Left ventricle myocardium inferior (tissue), 1 donor: ENCODE results near the gene ZCCHC13. TPM values are rescaled to one million over a fixed set of nuclear protein-coding genes. Genes with fewer than 3 reads are reported as not detected.

Source experiments
- DNase-seq: peaks from one replicate; pipeline ENCODE4 v3.0.0-alpha.2; 2020
- H3K27ac ChIP-seq: fragments of 200-600 bp; replicated peaks from 2 replicates; pipeline ENCODE4 v1.8.0; 2021
- H3K27me3 ChIP-seq: fragments of 200-600 bp; 2 replicates; pipeline ENCODE4 v1.8.0; 2021; ENCODE audit warnings: low read depth
- H3K36me3 ChIP-seq: fragments of 200-600 bp; 2 replicates; pipeline ENCODE4 v1.8.0; 2021
- H3K4me1 ChIP-seq: fragments of 200-600 bp; 2 replicates; pipeline ENCODE4 v1.8.0; 2021
- H3K4me3 ChIP-seq: fragments of 200-600 bp; 2 replicates; pipeline ENCODE4 v1.8.0; 2021; ENCODE audit warnings: mild to moderate bottlenecking, moderate library complexity
- H3K9me3 ChIP-seq: fragments of 200-600 bp; replicated peaks from 2 replicates; pipeline ENCODE4 v1.8.0; 2021
- intact Hi-C: fragments of 100-400 bp; cut with micrococcal nuclease; formaldehyde crosslinking; loops from one replicate; pipeline ENCODE4 v1.11.0; 2022
- microRNA-seq: library from miRNA; unstranded; fragments of <30 nt; microRNA quantifications from one replicate; pipeline ENCODE4 v1.2.0, GENCODE V29; 2020
- total RNA-seq: library from RNA; stranded (reverse); fragmentation: NEBNext Ultra II Directional; extraction: Animal tissue kit (Norgen Biotek cat#: 25700); gene quantifications from one replicate; pipeline ENCODE4 v1.2.1, GENCODE V29; 2021
- TF ChIP-seq, protein P1 (sequence below): fragments of 200-600 bp; IDR thresholded peaks from 2 replicates; pipeline ENCODE4 v1.8.0; 2021; ENCODE audit warnings: antibody characterized with exemption, mild to moderate bottlenecking, borderline replicate concordance
- donor health status: DM: no; HTN: yes; CAD: no; lungs with severe emphysema.

Gene ZCCHC13
- total RNA-seq, 1 donor from 2014 or later = not detected

DNA sequence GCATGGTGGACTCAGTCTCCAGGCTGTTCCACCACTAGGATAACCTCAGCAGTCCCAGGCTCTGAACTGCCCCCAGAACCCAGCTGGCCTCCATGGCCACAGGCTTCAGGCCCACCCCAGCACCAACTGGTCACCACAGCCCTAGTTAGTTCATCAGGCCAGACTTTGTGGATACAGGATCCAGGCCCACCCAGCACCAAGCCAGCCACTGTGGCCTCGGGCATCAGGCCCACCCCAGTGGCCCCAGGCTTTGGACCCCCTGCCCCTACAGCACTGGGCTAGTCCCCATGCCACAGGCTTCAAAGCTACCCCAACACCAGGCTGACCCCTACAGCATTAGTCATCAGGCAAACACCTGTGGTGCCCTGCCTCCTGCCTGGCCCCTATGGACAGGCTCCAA, 50.0 kb downstream of the ZCCHC13 start:
- Histone ChIP-seq H3K4me3 (no peak overlapping the region), H3K36me3 (no peaks in the 10 kb centered on the region), H3K4me1 (no peaks in the 10 kb centered on the region), H3K27ac (no peak overlapping the region), H3K9me3 (no peaks in the 10 kb centered on the region), H3K27me3 (no peaks in the 10 kb centered on the region)
- intact Hi-C loops = no loop called here
- TF ChIP-seq, protein P1, sequence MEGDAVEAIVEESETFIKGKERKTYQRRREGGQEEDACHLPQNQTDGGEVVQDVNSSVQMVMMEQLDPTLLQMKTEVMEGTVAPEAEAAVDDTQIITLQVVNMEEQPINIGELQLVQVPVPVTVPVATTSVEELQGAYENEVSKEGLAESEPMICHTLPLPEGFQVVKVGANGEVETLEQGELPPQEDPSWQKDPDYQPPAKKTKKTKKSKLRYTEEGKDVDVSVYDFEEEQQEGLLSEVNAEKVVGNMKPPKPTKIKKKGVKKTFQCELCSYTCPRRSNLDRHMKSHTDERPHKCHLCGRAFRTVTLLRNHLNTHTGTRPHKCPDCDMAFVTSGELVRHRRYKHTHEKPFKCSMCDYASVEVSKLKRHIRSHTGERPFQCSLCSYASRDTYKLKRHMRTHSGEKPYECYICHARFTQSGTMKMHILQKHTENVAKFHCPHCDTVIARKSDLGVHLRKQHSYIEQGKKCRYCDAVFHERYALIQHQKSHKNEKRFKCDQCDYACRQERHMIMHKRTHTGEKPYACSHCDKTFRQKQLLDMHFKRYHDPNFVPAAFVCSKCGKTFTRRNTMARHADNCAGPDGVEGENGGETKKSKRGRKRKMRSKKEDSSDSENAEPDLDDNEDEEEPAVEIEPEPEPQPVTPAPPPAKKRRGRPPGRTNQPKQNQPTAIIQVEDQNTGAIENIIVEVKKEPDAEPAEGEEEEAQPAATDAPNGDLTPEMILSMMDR = no peak
- DNase-seq = no peak

Small RNA genes within 50 kb of the gene (microRNA-seq; reads per million reads assigned to microRNA genes)
- 617 reads per million, percentile 79 among the genes with 10 or more reads in this experiment for gene MIR374A
- 4.1 reads per million, percentile 8 among the genes with 10 or more reads in this experiment for gene MIR545

Other genes with a start within 250 kb of the ZCCHC13 start
- gene SLC16A2, start 117.3 kb downstream of the ZCCHC13 start, total RNA-seq = 6.1 TPM